Measurements from ENCODE around the gene KIAA1614.

The KIAA1614 gene

DNA sequence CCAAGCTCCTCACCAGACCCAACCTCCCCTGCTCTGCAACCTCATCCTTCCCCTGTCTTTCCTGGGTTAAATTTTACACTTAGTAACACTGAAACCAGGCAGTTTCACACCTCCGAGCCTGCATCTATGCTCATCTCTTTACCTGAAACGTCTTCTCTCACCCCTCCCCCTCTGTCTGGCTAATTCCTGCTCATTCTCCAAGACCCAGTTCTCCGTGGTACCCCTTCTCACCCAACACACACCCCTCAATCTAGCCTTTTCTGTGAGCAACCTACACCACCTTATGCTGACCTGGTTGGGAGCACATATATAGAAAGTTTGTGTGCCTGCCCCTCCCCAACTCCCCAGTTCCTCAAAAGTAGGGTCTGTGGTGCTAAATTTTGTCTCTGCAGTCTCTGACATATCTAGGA lies 3.7 kb upstream of the KIAA1614 start:
- no peak for DNase-seq

DNA sequence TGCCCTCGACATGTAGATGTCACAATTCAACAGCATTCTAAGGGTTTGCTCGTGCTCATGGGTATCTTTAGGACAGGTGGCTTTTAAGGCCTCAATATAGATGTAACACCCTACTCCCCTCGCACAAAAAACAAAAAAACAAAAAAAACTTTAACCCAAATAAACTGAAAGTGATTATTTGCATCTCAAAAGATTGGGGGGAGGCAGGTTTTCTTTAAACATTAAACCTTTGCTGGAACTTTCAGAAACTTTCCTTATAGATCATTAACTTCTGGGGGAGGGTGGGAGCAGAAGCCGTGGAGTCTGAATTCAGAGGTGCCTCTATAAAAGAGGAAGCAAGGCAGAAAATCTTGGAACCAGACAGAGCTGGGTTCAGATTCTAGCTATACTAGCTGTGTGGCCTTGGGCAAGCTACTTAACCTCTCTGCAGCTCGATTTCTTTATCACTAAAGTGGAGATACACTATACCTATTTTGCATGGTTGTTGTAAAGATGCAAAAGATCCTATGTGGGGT lies 3.2 kb upstream of the KIAA1614 start:
- no peak for DNase-seq

DNA sequence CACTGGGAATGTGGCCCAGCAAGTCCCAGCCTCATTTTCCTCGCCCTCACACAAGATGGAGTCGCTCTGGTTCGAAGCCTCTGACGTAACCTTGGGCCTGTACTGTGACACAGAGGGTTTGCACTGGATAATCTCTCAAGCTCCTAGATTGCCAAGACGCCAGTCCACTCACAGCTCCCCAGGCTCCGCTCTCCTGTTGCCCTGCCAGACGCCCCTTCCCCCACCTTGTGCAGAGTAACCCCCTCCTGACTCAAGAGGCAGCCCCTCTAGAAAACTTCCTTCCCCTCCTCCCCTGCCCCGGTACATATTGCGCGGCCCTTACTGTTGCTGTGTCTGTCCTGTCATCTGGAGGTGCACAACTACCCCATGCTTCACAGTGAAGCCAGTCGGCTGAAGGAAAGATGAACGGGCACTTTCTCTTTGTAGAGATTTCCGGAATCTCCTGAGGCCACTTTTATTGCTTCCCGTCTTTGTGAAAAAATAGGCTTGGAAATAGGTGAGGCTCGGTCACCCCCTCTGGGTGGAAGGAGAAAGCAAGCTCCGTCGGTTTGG lies 981 bp upstream of the KIAA1614 start:
- DNase-seq: peak; percentile 60

DNA sequence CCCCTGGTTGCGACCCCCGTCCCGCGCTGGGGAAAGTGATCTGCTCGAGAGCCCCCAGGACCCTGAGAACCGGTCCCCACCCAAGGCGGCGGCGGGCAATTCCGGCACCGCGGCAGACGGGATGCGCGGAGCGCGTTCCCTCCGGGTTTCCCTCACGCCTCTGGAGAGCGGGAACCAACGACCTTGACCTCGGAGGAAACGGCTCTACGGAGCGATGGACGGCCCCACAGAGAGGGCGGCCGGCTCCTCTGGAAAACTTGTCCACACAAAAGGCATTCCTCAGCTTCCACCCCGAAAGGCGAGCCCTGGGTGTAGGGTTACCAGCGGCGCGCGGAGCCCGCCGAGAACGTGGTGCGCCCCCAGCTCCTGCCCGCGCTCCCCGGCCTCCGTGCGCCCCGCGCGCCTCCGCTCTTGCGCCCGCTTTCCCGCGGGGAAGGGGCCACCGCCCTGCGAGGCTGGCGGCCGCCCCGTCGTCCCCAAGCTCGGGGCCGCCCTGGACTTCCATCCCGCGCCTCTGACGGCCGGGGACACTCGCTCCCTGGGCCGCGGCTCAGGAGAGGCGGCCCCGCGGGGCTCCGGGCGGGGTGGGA lies 391 bp upstream of the KIAA1614 start:
- peak; percentile 71 for DNase-seq

DNA sequence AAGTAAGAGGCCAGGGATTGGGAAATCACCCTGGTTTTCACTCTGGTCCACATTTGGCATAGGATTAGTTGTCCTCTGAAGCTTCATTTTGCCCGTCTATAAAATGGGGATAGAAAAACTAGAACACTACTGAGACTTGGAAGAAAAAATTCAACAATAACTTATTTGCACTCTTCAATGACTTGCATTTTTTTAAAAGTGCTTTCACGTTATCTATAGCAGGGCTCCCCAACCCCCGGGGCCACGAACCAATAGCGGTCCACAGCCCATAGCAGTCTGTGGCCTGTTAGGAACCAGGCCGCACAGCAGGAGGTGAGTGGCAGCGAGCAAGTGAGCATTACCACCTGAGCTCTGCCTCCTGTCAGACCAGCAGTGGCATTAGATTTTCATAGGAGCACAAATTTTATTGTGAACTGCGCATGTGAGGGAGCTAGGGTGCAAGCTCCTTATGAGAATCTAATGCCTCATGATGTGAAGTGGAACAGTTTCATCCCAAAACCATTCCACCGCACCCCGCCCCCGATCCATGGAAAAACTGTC lies 2.8 kb downstream of the KIAA1614 start:
- no peak for DNase-seq

DNA sequence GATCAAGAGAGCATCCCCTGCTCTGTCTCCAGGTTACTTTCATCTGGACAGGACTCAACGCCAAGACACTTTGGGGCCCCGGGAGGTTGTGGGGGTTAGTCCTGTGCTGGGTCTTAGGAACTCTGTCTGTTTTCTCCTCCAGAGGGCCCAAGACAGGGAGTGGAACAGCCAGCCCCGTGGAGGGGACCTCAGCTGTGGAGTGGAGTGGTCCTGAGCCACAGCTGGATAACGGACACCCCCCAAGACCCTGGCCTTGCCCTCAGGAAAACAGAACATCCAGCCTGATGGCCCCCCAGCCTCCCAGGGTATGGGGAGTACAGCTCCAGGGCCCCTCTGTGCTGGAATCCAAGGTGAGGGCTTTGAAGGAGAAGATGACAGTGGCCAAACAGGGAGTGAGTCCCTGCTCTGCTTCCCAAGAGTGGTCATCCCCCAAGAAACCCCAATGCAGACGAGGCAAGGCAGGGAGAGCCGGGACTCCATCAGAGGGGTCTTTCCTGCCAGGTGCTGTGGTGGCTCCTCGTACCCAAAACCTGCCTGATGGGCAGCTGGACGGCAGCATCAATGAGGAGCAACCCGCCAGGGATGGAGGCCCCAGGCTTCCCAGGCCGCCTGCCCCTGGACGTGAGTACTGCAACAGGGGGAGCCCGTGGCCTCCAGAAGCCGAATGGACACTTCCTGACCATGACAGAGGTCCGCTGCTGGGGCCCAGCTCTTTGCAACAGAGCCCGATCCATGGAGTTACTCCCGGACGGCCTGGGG lies 3.5 kb downstream of the KIAA1614 start:
- DNase-seq: no peak

DNA sequence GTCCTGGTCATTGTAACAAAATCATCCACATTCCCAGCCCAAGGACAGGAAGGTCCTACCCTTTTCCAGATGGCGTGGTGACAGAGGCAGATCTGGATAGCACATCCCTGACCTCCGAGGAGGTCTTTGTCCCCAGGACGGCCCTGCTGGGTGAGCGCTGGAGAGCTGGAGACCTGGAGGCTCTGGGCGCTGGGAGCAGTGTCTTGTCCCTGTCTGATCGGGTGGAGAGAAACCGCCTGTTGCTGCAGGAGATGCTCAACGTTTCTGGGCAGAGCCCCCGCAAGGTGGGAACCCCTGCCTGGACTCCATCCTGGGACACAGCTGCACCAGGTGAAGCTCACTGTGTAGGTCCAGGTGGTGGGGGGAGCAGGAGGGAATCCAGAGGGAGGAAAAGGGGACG lies 4.1 kb downstream of the KIAA1614 start:
- no peak for DNase-seq

DNA sequence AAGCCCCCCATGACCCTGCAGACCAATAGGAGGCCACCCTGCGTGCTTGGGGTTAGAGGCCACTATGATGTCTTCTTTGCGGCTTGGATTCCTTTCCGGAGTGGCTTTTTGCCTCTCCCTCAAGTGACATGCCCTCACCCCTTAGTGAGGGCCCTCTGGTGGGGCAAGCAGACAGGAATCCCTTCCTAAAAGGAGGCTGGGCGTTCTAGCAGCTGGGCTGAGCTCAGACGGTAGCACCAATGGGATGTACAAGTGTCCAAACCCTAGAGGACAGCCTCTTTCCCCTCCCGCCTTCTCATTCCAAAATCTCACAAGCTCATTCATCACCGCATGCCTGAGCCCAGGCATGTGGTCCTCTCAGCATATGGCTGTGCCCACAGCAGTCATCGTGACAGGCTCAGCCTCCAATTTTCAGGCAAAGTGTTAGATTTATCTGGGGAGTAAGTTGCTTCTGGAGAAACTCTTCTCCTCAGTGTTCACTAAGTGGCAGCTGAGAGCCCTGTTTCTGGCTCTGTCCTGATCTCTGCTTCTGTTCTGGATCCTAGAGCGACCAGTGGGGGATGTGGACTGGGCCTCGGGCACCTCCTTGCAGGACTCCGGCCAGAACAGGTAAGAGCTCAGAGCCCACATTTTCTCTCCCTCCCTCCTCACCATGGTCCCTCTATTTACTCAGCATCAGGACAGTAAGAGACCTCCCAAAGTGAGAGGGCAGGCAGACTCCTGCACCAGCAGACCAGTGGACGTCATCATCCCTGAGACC lies 4.8 kb downstream of the KIAA1614 start:
- DNase-seq: no peak

DNA sequence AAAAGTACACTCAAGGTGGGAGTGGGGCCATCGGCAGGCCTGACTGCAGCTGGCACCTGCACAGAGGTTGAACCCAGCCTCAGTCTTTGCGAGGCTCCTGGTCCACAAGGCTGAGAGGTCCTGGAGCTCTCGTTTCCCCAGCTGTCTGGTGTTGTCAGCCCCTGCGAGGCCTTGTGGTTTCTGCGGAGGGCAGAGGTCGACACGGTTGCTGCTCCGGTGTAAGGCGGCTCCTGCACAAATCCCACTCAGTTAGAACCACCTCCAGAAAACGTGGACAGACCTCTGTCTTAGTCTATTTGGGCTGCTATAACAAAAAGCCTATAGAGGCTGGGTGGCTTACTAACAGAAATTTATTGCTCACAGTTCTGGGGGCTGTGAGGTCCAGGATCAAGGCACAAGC lies 5.8 kb downstream of the KIAA1614 start:
- no peak for DNase-seq

DNA sequence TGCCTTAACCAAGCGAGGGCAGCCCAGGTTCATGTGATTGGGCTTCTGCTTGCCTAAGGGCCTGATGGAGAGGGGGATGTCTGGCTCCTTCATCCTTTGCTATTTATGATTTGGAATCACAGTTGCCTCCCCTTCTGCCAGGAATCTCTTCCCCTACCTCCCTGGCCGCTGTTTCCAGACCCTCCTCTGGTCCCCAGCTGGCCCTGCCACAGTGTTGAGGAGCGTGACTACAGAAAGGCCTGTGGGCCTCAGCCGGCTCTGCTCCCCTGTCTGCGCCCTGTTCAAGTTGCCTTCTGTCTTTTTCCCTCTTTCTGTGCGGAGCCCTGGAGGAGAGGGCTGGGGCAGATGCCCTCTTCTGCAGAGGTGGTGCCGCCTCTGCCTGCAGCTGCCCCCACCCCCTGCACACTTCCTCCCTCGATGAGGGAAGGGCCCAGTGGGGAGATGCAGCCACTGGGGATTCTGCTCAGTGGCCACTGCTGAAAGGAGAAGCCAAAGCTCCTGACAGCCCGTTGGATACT lies 6.5 kb downstream of the KIAA1614 start:
- no peak for DNase-seq

DNA sequence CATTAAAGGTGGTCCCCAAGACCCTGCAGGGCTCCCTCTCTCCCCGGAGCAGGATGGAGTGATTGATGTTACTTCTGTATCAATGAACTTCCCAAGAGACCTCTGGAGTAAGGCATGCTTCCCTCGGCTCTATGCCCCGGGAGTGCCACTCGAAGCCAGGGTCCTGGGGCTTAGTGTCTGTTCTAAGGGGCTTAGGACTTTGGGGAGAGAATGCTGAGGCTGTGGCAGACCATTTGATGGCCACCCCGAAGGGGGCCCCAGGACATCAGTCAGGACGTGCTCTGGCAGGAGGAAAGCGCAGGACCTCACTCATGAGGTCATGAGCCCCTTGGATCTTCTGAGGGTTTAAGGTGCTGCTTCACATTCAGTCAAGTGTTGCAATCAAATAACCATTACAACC lies 7.5 kb downstream of the KIAA1614 start:
- DNase-seq: no peak

DNA sequence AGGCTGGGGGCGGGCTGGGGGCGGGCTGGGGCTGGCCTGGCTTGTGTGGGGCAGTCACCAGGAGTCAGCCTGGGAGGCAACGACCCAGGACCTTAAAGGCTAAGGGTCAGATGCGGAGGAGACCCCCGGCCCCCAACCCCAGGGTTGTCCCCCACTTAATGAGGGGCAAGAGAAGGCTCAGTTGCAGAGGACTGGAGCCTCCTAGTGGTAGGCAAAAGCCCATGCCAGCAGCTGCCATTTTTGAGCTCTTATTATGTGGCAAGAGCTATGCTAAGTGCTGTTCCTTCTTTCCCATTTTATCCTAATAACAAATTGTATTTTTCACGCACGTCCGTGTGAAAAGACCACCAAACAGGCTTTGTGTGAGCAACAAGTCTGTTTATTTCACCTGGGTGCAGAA lies 8.0 kb downstream of the KIAA1614 start:
- DNase-seq: no peak

DNA sequence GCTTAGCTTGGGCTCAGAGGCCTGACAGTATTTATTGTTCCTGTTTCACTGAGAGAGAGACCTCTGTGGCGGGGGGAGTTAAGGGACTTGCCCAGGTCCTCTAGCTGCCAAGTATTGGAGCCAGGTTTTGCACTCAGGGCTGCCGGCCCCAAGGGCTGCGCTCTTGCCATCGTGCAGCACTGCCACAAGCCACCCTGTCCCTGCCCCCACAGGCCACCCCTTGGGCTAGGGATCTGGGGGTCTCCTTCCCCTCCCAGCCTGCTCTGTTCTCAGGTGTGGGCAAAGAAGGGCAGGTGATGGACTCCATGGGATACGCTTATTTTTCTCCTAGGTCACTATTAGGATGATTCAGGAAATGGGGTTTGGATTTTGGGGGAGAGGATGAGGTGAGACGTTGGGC lies 8.7 kb downstream of the KIAA1614 start:
- no peak for DNase-seq

DNA sequence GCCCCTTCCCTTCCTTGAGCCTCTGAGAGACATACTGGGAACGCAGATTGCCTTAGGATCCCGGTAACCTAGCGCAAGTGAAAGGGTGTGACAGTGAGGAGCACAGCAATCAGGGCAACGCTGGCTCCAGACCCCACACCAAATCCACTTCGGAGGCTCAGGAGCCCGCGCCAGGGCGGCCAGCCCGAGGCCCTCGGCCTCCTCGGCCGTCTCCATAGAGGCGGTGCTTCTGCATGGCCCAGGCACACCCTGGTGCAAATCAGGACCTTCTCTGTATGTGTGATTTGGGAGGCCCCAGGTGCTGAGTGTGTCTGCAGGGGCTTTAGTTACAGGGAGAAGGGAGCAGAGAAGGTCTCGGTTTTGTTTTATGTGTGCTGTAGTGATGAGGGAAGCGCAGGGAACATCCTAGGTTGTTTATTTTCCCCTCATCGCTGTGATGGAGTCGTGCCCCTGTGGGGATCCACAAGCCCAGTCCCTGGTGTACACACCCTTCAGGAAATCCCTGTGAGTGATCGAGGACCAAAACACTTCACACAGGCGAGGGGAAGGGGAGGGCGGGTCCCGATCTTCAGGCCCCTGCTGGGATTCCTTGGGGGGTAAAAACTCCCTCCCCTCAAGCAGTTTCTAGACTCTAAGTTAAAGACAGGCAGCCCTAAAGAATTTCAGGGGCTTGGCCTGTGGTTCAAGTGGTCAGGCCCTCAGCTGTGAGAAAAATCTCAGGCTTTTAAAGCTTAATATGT lies 9.4 kb downstream of the KIAA1614 start:
- DNase-seq: no peak

DNA sequence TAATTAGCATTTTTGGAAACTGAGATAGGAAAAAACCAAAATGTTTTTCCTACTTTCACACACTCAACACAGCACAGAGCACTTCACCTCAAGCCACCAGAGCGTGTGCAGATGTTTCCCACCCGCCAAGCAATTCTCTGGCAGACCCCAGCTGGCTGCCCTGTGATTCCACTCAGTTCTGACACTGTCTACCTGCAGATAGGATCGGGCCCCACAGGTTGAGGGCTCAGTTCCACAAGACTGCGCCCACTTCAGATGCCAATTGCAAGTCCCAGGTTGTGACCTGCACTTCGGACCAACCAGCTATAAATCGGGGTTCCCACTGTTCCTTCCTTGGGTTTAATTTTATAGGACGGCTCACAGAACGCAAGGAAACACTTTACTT lies 9.9 kb downstream of the KIAA1614 start:
- no peak for DNase-seq

DNA sequence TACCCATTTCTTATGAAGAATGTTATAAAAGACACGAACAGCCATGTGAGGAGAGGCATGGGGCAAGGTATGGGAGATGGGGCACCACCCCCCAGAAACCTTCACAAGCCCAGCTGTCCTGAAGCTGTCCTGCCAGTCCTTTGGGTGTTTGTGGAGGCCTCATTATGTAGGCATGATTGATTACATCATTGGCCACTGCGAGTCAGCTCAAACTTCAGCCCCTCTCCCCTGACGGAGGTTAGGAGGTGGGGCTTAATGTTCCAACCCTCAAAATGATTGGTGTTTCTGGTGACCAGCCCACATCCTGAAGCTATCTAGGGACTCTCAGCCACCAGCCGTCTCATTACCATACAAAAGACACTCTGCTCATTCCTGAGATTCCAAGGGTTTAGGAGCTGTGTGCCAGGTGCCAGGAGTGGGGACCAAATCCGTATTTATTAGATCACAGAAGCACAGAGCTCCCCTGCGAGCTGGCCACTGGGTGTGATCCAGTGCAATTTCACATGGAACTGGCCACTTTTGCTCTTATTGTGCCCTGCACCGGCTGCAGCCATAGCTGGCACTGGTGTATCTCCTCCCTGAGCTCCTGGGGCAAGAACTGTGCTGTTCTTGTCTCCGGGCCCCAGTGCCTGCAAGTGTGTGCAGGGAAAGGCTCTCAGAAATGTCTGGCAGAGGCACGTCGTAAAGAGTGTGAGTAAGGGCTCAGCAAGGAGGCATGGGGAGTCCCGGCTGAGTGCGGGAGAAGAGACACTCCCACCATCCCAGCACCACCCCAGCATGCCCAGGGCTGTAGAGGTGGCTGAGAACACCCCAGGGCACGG lies 10.5 kb downstream of the KIAA1614 start:
- DNase-seq: no peak

DNA sequence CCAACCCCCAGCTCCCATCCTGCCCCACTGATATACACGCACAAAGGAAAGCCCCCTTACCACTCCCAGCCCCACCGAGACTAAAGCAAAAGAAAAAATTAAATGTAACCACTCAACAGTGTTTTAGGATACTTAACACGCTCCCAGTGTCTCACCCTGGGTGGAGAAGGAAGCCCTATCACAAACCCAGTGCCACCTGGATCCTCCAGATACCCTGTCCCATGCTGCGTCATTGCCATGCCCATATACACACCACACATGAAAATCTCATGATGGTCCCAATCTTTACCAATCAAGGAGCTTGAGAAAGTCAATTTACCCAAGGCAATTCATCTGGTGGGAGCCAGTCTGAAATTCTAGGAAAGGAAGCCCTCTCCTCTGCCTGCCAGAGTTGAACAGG lies 11.2 kb downstream of the KIAA1614 start:
- no peak for DNase-seq

DNA sequence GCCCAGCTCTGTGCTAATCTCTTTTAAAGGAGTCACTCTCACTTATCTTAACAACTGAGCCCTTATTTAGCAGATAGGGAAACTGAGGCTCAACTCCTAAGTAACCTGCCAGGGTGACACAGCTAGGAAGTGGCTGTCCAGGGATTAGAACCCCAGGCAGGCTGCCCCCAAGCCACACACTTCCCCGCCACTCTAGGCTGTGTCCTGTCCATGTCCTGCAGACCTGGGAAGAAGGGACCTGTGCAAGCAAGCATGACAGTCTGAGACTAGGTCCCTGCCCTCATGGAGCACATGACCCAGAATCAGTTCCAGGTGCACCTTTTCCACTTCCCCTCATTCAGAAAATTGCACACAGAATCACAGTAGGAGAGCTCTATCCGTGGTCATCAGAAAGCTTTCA lies 12.2 kb downstream of the KIAA1614 start:
- no peak for DNase-seq

DNA sequence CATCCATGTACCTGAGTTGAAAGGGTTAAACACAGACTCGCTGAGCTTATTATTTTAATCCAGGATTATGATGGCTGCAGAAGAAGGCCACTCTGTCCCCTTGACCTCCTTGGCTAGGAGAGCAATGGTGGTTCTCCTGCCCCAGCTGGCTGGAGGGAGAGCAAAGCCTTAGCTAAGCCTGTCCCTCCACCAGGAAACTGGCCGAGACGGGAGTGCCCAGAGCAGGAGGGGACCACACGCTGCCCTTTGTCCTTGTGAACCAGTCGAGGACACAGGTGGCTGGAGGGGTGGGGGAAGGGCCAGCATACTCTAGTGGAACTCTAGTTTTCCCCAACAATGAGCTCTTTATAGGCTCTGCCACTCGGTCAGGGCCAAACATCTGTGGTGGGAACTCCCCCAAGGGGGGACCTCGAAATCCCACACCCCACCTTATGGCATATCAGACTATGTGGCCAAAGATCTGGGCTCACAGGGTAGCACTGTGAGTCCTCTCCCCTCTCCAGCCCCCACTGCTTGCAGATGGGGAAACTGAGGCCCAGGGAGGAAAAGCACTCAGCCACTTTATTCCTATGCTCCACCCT lies 12.9 kb downstream of the KIAA1614 start:
- DNase-seq: no peak

DNA sequence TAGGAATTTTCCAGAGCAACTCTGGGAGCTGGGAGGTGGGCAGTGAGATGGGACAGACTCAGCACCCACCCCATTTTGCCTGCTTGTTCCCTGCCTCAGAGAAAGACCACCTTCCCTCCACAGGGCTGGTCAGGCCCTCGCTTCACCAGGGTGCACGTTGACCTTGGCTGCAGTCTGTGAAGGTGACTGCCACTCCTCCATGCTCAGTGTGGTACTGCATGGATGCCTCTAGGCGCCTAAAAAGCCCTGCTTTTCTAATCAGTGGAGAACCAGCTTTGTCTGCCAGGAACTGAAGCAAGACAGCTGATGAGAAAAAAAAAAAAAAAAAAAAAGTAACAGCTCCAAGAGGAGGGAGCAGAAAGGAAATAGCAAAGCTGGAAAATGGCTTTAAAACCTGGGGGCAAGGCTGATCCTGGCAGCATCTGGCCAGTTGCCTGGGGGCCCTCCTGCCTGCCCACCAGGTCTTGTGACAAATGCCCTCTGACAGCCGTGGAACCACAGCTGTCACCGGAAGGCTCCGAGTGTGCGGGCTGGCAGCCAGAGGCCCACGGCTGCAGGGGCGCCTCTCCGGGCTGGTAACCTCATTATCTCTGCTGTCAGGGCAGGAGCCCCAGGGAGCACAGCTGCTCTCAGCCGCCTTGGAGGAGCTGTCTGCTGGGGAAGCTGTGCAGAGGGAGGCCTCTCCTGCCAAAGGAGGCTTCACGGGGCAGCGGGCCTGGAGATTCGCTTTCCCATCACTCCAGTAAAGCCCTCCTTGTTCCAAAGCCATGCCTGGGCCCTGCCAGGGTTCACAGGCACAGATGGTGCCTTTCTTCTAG lies 13.7 kb downstream of the KIAA1614 start:
- peak; percentile 90 for DNase-seq
